Measurements from ENCODE around the gene DDB1.

DNA sequence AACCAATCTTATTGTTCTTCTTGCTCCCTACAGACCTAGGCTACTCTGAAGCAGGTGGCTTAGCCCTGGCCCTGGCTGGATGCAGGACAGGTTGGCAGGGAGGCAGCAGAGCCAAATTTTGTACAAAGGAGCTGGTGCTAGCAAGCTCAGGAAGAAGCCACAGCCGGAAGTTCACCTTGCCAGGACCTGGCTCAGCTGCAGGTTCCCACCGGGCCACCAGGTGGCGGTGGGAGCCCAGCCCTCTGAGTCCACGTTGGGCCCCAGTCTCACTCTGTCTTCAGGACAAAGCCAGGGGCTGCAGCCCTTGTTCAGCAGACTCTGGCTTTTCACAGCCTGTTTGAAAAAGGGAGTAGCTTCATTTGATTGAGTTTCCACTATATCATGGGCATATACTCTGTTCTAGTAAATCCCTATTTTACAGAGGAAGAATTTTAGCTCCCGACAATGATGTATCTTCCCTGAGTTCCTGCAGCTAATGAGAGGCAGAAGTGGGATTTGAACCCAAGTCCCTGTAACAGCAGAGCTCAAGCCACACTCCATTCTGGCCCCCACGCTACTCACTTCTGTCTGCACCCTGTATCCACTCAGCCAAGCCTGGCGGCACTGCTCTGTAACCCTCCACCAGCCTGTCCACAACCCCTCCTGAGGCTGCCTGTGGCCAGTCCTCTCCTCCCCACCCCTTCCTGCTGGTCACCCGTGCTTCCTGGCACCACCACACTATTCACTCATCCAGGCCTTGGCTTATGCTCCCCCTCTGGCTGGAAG, 3.4 kb upstream of the DDB1 start:
- TF ChIP-seq CTCF (IDR thresholded peaks at IDR 0.05) (peak; percentile 94 to 98 (median 97)), POLR2A (IDR thresholded peaks at IDR 0.05) (no peak)
